ENCODE results near the gene CACNA1C.
"Not testable (repeated sequence)": the region's sequence is repeated elsewhere in the genome, so short reads cannot be mapped to it uniquely, and the experiment has no call there.

Gene CACNA1C

DNA sequence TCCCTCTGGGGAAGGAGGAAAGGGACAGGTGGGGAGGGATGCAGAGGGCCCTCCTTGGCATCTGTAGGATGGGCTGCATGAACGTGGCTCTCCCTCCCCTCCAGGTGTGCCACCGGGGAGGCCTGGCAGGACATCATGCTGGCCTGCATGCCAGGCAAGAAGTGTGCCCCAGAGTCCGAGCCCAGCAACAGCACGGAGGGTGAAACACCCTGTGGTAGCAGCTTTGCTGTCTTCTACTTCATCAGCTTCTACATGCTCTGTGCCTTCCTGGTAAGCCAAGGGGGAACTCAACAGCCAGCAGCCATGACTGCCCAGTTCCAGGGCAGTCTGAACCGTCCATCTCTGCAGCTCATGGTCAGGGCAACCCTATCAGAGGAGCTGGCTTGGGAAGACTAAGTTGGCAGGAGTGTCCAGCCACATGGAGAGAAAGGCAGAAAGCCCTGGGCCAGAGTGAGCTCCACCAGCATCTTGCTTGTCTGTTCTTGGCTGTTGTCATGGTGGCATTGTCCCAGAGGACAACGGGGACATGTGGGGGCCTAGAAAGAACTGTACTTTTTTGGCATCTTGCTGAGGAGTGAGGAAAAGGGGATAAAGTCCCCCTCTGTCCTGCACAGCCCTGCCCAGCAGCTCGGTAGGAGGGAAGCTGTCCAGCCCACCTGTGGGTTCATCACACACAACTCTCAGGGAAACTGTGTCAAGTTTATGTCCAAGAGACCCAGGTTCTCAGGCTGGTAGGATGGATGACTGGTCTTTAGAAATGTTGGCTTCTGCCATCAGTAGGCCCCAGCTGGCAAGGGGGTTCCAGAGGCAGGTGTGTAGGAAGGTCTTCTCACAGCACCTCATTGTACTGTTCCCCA lies 612.2 kb downstream of the CACNA1C start:
- no peak for DNase-seq

DNA sequence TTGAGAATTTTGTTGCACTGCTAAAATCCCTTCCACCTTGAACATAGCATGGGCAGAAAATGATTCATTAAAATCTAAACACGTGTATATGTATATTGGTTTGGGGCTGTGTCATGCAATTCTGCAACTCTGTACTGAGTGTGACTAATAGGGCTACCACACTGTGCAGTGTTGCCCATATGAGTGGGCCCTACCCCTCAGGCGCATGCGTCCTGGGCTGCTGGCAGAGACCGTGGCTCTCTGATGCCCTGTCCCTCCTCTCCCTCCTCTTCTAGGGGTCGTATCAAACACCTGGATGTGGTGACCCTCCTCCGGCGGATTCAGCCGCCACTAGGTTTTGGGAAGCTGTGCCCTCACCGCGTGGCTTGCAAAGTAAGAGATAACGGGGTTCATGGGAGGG lies 613.6 kb downstream of the CACNA1C start:
- no peak for DNase-seq

DNA sequence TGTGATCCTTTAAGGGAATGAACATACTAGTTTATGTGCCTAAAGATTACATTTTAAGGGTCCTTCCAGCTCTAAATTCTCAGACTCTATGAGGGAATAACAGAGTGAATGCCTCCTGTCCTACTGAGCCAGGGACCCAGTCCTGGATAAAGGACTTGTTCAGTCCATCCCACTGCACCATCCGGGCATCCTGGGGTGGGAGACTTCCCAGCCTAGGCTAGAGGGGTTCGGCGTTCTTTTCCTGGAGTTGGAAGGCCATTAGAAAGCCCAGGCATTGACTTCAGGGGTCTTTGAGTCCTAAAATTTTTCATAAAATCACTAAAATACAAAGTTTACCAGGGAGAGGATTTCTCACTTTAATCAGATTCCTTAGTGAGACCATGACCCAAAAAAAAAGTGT lies 614.1 kb downstream of the CACNA1C start:
- DNase-seq: no peak

DNA sequence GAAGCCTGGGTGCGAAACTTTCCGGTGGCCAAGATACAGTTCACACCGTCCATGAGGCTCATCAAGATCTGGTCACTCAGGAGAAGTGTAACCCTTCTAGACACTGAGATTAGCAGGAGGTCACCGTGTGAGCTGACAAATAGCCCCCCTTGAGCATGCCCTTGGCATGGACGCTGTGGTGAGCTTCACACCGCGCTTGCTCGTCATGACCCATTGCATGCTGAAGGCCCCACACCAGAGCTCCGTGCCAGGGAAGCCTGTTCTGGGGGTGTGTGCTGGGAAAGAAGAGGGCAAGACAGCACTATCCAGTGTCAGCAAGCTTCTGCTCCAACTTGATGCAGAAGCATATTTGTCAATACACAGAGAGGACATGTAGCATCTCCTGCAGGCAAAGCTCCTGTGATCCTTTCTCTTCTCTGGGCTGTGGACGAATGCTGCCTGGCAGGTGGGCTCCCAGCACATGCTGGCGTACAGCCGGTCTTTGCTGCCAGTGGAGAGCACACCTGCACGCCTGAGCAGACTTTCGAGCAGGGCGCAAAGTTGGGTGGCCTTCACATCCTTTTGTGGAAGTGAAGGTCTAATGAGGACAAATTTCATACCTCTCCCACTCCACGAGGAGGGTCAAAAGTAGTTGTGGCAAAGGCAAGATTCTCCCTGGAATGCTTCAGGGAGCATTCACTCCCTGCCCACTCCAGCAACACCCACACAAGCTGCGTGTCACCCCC lies 615.1 kb downstream of the CACNA1C start:
- no peak for DNase-seq

DNA sequence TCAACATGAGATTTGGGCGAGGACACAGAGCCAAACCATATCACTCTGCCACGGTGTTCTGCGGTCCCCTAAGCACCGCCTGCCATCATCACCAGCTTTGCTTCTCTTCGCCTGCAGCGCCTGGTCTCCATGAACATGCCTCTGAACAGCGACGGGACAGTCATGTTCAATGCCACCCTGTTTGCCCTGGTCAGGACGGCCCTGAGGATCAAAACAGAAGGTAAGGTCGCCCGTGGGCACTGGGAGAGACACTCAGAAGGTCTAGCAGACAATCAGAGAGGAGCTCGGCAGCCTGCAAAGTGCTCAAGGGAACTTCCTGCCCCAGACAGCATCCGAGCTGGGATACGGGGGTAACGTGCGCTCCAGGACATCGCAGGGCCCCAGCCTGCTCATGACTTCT lies 616.0 kb downstream of the CACNA1C start:
- no peak for DNase-seq

DNA sequence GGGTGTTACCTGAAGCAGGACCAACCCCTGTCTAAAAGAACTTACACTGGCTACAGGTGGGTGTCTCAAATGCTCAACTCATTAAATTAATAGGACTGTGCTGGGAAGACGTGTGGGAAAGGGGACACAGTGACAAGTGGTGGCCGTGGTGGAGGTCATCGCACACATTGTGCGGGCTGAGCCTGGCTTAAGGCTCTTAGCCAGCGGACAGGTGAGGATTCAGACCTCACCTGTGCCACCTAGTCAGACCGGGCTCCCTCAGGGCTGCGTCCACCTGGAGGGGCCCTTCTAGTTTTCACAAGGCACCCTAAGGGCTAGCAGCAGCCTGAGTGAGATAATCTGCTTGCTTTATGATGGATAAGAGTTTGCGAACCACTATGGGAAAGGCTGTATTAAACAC lies 616.8 kb downstream of the CACNA1C start:
- DNase-seq: no peak

DNA sequence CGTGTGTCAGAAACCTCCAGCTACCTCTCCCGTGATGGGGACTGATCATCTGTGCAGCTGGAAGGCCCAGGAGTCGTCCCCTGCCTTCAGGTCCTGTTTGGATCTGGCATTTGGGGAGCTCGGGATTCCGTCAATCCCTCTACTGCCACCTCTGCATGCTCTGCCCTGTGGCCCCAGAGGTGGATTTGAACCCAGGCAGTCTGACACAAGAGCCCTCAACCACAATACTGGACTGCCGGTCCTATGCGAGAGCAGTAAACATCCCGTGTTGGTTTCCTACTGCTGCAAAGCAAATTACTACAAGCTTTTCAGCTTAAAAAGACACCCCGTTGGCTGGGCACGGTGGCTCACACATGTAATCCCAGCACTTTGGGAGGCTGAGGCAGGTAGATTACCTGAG lies 620.1 kb downstream of the CACNA1C start:
- DNase-seq: no peak

DNA sequence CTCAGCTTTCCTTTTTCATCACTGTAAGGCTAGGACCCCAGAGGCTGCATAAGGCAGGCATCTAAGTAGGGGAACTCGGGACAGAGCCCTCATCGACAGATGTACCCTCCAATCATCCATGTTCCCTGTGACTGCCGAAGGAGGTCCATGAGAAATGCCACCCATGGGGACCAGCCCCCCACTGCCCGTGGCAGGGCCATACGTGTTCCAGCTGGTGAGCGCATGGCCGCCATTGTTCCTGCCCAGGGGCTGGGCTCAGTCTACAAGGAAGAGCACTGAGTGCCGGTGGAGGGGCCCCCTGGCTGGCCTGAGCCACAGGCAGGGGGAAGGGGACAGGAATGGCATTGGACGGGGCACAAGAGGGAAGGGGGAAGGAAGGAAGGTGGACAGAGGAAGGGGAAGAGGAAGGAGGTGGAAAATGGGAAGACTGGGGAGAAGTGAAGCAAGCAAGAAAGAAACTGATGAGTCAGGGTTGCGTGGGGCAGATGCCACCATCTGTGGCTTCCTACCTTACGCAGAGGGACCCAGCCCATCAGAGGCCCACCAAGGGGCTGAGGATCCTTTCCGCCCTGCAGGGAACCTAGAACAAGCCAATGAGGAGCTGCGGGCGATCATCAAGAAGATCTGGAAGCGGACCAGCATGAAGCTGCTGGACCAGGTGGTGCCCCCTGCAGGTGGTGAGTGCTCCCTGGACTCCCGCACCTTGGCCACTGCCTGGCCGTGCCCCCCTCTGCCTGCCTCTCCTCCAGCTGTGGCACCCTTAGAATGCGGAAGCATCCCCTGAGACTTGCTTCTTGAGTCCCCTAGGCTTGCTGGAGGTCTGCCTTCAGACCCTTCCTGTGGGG lies 621.4 kb downstream of the CACNA1C start:
- no peak for DNase-seq

DNA sequence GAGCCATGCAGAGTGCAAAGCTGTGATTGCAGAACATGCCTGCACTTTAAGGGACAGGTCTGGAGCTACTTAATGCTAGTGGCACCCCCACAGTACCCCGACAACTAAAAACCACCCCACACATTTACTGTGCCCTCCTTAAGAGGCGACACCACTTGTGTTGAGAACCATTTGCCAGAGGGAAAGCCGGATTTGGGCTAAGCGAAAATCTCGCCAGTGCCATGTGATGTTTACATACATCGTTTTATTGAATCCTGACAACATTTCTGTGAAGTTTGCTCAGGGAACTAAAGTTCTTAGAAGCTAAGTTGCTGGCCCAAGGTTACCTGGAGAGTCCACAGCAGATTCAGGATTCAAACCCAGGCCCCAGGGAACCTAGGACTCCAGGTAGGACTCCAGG lies 623.0 kb downstream of the CACNA1C start:
- DNase-seq: no peak

DNA sequence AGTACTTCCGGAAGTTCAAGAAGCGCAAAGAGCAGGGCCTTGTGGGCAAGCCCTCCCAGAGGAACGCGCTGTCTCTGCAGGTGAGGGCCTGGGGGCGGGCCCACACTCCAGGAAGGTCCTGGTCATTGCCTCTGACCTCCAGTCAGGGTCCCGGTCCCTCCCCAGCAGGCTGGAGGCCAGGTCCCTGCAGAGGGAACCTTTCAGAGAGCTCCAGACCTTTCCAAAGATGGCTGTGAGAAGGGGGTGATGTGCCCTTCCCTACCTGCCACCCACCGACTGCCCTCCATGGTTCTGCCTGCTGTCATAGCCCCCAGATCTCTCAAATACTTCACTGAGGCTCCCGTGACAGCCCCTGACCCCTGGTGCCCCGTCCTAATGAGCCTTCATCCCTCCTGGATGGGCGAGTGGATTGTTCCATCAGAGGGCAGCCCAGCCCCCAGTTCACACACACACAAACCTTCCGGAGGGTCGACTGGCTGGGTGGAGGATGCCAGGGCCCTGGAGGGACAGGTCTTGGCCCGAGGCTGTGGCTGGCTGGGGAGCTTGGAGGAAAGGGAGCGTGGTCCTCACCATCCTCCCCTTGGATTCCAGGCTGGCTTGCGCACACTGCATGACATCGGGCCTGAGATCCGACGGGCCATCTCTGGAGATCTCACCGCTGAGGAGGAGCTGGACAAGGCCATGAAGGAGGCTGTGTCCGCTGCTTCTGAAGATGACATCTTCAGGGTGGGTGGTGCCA lies 624.5 kb downstream of the CACNA1C start:
- no peak for DNase-seq

DNA sequence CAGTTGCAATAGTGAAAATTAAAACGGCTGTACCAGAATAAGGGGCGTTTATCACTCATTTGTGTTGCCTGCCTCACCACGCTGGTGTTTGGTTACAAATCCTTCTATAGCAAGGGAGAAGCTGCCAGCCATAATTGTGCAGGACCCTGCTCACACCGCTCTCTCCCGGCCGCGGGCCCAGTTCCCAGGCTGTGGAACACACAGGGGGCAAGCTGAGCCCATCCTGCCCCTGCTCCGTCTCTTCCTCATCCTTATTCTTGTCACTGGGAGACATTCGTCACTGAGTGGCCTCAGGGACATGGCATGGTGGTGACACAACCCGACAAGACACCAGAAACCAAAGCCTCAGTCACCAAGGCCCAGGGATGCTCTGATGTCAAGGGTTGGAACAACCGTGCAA lies 625.6 kb downstream of the CACNA1C start:
- no peak for DNase-seq

DNA sequence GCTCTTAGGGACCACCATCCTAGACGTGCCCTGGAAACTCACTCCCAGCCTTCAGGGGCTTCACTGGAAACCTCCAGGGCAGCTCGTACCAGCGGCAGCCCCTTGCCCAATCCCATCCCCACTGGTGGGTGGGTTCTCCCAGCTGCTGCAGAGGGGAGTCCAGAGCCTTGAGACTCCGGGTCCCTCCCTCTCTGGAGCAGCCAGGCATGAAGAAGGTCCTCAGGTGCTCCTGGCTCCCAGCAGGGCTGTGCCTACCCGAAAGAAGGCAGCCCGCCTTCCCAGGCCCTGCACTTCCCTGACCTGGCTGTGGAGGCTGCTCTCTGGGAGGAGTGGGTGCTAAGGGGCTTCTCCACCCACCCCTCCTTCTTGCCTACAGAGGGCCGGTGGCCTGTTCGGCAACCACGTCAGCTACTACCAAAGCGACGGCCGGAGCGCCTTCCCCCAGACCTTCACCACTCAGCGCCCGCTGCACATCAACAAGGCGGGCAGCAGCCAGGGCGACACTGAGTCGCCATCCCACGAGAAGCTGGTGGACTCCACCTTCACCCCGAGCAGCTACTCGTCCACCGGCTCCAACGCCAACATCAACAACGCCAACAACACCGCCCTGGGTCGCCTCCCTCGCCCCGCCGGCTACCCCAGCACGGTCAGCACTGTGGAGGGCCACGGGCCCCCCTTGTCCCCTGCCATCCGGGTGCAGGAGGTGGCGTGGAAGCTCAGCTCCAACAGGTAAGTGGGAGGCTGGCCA lies 626.5 kb downstream of the CACNA1C start:
- DNase-seq: no peak

DNA sequence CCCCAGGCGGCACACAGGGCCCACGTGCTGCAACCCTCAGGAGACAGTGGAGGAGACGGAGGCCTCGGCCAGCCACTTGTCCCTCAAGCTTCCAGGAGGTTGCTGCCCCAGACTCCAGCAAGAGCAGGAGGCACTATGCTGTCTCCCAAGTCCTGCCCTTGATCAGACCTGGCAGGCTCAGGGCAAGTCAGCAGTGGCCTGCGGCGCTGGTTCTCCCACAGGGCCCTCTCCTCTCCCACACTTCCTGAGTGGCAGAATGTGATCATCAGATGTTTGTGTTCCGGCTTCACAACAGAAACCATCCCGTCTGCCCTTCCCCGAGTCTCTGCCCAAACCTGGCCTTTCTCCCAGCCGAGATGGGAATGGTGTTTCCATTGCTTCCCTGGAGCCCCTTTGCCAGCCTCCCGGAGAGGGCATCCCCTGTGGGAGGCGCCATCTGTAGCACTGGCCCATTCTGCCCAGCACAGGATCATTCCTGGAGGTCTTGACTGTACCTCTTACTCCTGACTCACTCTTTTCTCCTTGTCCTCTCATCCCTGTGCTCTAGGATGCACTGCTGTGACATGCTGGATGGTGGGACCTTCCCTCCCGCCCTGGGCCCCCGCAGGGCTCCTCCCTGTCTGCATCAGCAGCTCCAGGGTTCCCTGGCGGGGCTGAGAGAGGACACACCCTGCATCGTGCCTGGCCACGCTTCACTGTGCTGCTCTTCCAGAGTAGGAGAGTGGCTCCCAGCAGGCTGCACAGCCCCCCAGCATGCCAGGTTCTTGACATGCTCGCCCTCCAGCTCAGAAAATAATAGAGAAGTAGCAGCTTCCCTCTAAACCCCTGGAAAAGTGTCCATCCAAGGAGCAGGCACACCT lies 627.3 kb downstream of the CACNA1C start:
- no peak for DNase-seq

DNA sequence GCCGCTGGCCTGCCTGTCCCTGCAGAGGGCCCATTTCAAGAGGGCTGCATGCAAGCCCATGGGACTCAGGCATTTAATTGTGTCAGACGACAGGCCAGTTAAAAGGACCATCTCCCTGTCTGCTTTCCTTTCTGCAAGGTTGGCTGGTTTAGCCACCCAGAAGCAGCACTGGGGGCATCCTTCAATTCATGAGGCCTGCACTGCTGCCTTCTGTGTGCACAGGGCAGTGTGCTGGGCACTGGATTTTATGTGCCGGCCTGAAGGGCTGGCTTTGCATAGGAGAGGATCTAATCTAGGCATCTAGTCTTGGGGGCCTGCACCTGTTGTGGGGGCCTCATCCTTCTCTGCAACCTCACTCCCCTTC lies 627.9 kb downstream of the CACNA1C start:
- no peak for DNase-seq

DNA sequence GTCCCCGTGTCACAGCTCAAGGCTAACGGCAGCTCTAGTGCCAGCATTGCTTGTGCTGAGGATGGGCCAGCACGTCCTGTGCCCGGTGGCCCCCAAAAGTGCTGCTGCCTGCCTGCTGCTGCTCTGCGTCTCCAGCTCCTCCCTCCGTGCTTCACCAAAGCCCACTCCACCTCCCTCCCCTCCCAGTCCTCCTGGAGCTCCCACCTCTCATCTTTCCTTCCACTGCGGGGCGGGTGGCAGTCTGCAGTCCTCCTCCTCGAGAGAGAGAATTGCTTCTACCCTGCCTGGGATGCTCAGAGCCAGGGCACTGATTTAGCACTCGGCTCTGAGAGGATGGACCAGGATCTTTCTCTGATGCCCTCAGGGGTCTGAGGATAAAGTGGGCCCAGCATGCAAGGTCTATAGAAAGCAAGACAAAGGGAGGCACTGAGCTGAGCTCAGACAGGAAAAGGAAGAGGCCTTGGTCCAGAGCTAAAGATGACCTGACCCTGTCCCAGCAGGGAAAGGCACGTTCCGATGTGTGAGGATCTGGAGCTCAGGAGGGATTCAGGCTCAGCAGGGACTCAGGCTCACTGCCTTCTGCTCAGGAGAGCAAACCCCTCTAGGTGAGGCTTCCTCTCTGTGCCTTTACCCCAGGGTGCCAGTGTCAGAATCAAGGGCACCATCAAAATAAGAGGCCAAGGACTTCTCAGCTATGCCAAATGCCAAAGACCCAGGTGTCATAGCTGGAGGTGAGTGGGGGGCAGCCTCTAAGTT lies 628.8 kb downstream of the CACNA1C start:
- no peak for DNase-seq

DNA sequence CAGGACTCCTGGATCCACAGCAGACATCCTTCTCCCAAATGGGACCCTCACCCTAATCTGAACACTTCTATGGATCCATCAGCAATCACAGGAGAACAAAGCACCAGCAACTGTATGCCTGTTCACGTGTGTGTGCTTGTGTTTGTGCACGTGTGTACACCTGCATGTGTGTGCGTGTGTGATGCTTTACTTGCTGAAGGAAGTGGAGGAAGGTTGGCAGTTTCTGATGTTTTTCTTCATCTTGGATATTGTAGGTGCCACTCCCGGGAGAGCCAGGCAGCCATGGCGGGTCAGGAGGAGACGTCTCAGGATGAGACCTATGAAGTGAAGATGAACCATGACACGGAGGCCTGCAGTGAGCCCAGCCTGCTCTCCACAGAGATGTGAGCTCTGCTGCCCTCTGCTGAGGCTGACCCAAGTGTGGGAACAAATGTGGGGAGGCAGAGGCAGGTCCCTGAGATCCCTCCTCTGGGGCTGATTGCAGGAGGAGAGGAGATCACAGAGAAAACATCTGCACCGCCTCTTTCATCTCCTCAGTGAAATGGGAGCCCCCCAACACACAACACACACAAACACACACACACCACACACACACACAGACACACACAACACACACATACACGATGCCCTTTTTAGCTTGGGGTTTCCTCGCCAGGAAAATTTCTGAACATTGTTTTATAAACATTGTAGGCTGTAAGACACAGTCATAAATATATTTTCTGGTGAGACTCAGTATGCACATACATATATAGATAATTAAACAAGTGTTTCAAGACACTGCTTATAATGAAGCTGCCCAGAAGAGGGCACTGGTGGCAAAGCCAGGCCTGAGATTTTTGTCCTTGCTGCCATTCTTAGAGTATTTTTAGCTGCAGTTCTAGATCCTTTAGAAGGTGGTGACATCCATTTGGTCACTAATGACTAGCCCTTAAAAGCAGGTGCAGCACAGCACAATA lies 629.8 kb downstream of the CACNA1C start:
- DNase-seq: peak; percentile 7

DNA sequence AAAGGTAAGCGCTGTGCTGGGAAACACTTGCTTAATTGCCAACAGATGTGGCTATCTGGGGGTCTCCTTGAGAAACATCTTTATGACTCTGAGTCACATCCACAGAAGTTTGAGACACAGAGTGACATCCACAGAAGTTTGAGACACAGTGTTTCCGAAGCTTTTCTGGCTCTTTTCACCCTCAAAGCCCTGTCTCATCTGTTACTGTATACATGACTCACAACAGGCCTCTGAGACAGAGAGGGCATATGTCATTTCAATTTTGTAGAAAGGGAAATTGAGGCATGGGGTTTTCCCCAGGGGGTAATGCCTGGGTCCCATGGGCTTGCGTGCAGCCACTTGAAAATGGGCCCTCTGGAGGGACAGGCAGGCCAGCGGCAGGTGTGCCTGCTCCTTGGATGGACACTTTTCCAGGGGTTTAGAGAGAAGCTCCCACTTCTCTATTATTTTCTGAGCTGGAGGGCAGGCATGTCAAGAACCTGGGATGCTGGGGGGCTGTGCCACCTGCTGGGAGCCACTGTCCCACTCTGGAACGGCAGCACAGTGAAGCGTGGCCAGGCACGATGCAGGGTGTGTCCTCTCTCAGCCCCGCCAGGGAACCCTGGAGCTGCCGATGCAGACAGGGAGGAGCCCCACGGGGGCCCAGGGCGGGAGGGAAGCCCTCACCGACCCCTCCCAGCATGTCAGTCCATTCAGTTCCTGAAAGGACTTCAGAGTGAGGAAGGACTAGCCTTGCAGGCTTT lies 630.7 kb downstream of the CACNA1C start:
- DNase-seq: no peak

DNA sequence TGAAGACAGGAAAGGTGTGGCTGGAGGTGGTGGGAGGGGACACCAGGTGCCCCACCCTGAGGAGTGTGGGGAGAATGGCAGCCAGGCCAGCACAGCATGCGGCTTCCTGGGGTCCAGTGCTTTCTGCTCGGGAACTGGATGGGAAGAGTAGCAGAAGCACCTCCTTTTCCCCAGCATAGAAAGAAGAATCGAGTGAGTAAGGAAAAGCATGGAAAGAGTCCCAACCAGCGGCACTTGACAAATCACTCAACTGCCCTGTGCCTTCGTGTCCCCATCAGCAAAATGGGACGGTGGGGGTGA lies 631.2 kb downstream of the CACNA1C start:
- not testable (repeated sequence) for DNase-seq
